GM13976 (cell line): Measurements from ENCODE around the gene ANO4.

Experiments
- DNase-seq: peaks from one replicate; pipeline ENCODE4 v3.0.0; 2012; ENCODE audit warnings: low spot score
- CTCF ChIP-seq: IDR thresholded peaks from 2 replicates; pipeline ENCODE4 v1.5.1; 2012; ENCODE audit warnings: borderline replicate concordance, mild to moderate bottlenecking; ENCODE audit not compliant: insufficient read depth; ENCODE audit errors: extremely low read depth, missing control alignments, control extremely low read depth
- in situ Hi-C: fragments of 300-500 bp; cut with MboI; formaldehyde crosslinking; loops from one replicate; pipeline ENCODE4 v1.12.0; 2022; ENCODE audit warnings: low sequenced_read_pairs, mixed read lengths, inconsistent platforms; ENCODE audit not compliant: unreplicated experiment

Gene ANO4

GRCh38 chr12:100858656-100859055, 64.1 kb downstream of the ANO4 start:
- in situ Hi-C loops: no loop called here
- no peak for TF ChIP-seq CTCF
- DNase-seq: no peak

- in situ Hi-C loops: no loop called here
- no peak for DNase-seq
- TF ChIP-seq CTCF: no peak
These were observed 64.6 kb downstream of the ANO4 start for GRCh38 chr12:100859063-100859627.

GRCh38 chr12:100860611-100861010, 66.0 kb downstream of the ANO4 start:
- TF ChIP-seq CTCF: no peak
- in situ Hi-C loops: no loop called here
- DNase-seq: no peak

- no peak for TF ChIP-seq CTCF
- in situ Hi-C loops: no loop called here
- DNase-seq: no peak
These were observed 68.1 kb downstream of the ANO4 start for GRCh38 chr12:100862676-100863075.

GRCh38 chr12:100864366-100864765, 69.8 kb downstream of the ANO4 start:
- DNase-seq: no peak
- TF ChIP-seq CTCF: no peak
- in situ Hi-C loops: no loop called here

GRCh38 chr12:100867639-100868393, 73.2 kb downstream of the ANO4 start:
- no peak for DNase-seq
- no peak for TF ChIP-seq CTCF
- in situ Hi-C loops: no loop called here
